ENCODE measurements around the gene FLNB. TPM values are rescaled to one million over a fixed set of nuclear protein-coding genes. Genes with fewer than 3 reads are reported as not detected.

The FLNB gene
- total RNA-seq, 2 donors from 2014 or later = 37.6 to 59.6 TPM

DNA sequence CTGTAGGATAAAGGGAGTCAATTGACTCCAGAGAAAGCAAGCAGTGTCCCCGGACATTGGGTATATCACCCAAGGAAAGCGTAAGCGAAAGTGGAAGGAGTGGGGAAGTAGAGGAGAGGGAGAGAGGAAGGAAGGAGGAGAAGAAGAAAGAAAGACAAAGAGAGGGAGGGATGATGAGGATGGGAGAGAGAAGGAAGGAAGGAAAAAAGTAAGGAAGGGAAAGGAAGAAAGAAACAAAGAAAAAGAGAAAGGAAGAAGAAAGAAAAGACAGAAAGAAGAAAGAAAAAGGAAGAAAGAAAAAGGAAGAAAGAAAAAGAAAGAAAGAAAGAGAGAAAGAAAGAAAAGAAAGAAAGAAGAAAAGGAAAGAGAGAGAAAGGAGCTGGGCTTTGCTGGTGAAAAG, 201.7 kb downstream of the FLNB start:
- Histone ChIP-seq H3K4me1 (peaks cover 0 to 3% of the 10 kb centered on the region in 2 donors), H3K4me3 (no peak overlapping the region), H3K9me3 (no peaks in the 10 kb centered on the region), H3K36me3 (no peaks in the 10 kb centered on the region), H3K27me3 (no peaks in the 10 kb centered on the region), H3K27ac (no peak overlapping the region)
- TF ChIP-seq, protein P1, sequence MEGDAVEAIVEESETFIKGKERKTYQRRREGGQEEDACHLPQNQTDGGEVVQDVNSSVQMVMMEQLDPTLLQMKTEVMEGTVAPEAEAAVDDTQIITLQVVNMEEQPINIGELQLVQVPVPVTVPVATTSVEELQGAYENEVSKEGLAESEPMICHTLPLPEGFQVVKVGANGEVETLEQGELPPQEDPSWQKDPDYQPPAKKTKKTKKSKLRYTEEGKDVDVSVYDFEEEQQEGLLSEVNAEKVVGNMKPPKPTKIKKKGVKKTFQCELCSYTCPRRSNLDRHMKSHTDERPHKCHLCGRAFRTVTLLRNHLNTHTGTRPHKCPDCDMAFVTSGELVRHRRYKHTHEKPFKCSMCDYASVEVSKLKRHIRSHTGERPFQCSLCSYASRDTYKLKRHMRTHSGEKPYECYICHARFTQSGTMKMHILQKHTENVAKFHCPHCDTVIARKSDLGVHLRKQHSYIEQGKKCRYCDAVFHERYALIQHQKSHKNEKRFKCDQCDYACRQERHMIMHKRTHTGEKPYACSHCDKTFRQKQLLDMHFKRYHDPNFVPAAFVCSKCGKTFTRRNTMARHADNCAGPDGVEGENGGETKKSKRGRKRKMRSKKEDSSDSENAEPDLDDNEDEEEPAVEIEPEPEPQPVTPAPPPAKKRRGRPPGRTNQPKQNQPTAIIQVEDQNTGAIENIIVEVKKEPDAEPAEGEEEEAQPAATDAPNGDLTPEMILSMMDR (IDR thresholded peaks at IDR 0.05) = no peak
- no peak for DNase-seq (ENCODE audit: low spot score)

DNA sequence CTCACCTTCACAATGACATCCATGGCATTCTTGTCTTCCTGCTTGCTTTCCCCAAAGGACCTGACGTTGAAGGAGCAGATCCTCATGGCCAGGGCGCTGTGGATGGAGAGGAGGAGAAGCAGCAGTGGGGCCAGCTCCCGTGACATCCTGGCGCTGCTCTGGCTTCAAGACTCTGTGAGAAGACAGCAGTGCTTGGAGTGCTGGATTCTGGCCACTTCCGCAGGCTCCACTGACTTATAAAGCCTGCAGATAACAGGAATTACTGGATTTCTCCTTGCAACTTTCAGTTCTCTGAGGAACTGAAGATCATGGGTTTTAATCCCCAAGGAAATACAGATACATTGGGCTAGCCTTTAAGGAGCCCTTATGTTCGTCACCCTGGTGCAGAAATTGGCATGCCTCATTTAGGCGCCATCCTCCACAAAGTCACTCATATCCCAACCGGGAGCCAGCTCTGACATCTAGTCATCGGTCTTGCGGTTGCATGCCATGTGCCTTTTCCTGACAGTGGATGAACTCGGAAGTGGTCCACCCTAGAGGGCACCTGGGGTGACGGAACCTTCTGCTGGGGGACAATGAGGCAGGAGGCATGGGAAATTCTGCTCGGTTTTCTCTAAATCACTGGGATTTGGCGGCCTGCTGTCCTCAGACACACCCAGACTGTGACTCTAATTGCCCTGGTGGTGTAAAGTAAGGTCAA, 202.7 kb downstream of the FLNB start, which contains the start of gene DNASE1L3:
Gene DNASE1L3, minus strand, starts transcription at position 212 of the 700 bp plus-strand sequence. Its CDS starts 66 bp downstream, at position 146.
- Histone ChIP-seq H3K4me3 (no peak within 1 kb of the TSS), H3K36me3 (no peaks in the 10 kb centered on the region), H3K27me3 (no peaks in the 10 kb centered on the region), H3K9me3 (no peaks in the 10 kb centered on the region), H3K4me1 (peaks cover 0 to 6% of the 10 kb centered on the region in 2 donors), H3K27ac (no peak within 1 kb of the TSS)
- TF ChIP-seq, protein P1 (IDR thresholded peaks at IDR 0.05) = no peak
- DNase-seq (ENCODE audit: low spot score) = no peak

DNA sequence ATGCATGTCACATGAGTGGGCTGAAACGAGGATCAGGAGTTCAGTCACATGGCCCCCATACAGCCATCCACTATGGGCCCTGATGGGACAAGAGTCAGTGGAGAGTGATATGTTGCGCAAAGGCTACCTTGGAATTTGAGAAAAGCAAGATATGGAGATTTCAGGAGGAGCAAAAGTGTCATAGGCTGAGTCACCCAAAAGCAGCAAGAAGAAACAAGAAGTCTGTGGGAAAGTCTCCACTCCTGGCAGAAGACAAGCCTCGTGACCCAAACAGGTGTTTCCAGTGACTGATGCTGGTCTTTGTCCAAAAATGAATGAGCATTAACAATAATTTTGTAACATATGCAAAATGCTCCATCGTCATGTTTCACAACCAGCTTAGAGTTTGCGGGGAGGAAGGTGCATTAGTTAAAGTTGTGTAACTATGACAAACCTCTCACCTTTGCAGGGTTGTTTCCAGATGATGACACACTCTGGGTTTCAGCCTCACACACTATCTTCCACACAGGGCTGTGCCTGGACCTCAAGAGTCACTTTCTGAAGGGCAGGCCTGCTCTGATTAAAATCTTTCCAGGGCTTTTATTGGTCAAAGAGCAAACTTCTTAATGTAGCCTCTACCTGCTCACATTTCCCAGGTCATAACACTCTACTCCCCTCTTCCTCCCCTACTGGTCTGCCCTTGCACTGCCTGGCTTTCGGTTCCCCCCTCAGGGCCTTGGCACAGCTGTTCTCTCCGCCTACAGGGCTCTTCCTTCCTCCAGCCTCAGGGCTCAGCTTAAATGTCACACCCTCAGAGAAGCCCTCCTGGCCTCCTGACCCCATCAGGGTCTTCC, 206.5 kb downstream of the FLNB start:
- no peak overlapping the region for H3K4me3 ChIP-seq
- no peaks in the 10 kb centered on the region for H3K36me3 ChIP-seq
- H3K4me1 ChIP-seq = peaks cover 0 to 14% of the 10 kb centered on the region in 2 donors
- H3K9me3 ChIP-seq = no peaks in the 10 kb centered on the region
- H3K27ac ChIP-seq = no peak overlapping the region
- TF ChIP-seq, protein P1 (IDR thresholded peaks at IDR 0.05) = no peak
- no peak for DNase-seq (ENCODE audit: low spot score)
- no peaks in the 10 kb centered on the region for H3K27me3 ChIP-seq

DNA sequence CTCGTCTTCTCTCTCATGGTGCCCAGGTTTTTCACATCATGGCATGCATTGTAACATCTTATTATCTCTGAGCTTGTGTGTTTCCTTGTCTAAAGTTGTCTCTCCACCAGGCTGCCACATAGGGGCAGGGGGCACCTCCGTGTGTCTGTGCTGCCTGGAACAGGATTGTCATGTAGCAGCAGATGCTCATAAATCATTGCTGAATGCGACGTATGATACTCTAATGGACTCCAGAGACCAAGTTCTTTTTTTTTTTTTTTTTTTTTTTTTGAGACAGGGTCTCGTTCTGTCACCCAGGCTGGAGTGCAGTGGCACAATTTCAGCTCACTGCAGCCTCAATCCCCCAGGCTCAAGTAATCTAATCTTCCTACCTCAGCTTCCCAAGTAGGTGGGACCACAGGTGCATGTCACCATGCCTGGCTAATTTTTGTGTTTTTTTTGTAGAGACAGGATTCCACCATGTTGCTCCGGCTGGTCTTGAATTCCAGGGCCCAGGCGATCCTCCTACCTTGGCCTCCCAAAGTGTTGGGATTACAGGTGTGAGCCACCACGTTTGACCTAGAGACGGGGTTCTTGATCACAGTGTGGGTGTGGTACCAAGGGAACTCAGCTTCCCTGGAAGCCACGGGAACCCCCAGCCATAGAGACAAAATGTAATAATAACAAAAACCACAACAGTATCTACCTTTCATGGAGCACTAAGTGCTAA, 207.2 kb downstream of the FLNB start:
- no peak overlapping the region for H3K4me3 ChIP-seq
- H3K27me3 ChIP-seq = no peaks in the 10 kb centered on the region
- no peaks in the 10 kb centered on the region for H3K9me3 ChIP-seq
- peaks cover 0 to 14% of the 10 kb centered on the region in 2 donors for H3K4me1 ChIP-seq
- no peaks in the 10 kb centered on the region for H3K36me3 ChIP-seq
- DNase-seq (ENCODE audit: low spot score) = no peak
- TF ChIP-seq, protein P1 (IDR thresholded peaks at IDR 0.05) = no peak
- H3K27ac ChIP-seq = no peak overlapping the region

DNA sequence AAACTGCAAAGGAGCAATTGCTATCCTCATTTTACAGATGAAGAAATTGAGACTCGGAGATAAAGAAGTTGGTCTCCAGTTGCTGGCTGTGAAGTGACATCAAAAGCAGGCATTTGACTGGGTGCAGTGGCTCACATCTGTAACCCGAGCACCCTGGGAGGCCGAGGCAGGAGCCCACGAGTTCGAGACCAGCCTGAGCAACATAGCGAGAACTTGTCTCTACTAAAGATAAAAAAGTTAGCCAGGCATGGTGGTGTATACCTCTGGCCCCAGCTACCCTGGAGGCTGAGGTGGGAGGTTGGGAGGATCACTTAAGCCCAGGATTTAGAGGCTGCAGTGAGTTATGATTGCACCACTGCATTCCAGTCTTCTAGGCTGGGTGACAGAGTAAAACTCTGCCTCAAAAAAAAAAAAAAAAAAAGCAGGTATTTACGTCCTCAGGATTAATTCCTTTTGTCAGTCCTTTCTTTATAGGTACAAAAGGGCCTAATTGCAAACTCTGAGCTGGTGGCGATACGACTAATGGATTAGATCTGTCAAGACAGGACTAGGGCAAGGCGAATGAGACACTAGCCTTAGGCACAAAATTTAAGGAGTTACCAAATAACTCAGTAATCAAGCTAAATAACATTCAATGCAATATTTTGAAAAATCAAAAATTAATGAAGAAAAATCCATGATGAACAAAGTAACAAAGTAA, 208.4 kb downstream of the FLNB start:
- H3K27me3 ChIP-seq = no peaks in the 10 kb centered on the region
- no peak overlapping the region for H3K4me3 ChIP-seq
- peak overlapping the region in 1 of 2 donors; percentile 12 for H3K27ac ChIP-seq
- TF ChIP-seq, protein P1 (IDR thresholded peaks at IDR 0.05) = no peak
- DNase-seq (ENCODE audit: low spot score) = no peak
- H3K4me1 ChIP-seq = peaks cover 0 to 14% of the 10 kb centered on the region in 2 donors
- H3K36me3 ChIP-seq = no peaks in the 10 kb centered on the region
- H3K9me3 ChIP-seq = no peaks in the 10 kb centered on the region

All from right atrium auricular region (tissue), 2 donors.